ENCODE results near the gene MEF2C.

- TF ChIP-seq, protein P1, sequence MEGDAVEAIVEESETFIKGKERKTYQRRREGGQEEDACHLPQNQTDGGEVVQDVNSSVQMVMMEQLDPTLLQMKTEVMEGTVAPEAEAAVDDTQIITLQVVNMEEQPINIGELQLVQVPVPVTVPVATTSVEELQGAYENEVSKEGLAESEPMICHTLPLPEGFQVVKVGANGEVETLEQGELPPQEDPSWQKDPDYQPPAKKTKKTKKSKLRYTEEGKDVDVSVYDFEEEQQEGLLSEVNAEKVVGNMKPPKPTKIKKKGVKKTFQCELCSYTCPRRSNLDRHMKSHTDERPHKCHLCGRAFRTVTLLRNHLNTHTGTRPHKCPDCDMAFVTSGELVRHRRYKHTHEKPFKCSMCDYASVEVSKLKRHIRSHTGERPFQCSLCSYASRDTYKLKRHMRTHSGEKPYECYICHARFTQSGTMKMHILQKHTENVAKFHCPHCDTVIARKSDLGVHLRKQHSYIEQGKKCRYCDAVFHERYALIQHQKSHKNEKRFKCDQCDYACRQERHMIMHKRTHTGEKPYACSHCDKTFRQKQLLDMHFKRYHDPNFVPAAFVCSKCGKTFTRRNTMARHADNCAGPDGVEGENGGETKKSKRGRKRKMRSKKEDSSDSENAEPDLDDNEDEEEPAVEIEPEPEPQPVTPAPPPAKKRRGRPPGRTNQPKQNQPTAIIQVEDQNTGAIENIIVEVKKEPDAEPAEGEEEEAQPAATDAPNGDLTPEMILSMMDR (IDR thresholded peaks at IDR 0.05; ENCODE audit: insufficient read depth, low read depth, low read length), result no peak
- no peak for TF ChIP-seq EZH2 (IDR thresholded peaks at IDR 0.05; ENCODE audit: insufficient read depth, low read length)
Measured at GRCh38 chr5:88718736-88719135, 164.2 kb downstream of the MEF2C start.
